GM23248 (cell line): ENCODE measurements around the gene NAT8L.

ENCODE experiments used
- EZH2 ChIP-seq: fragments of 200-600 bp; sonication (generic); IDR thresholded peaks from 2 replicates; pipeline ENCODE4 v1.6.1; 2018; ENCODE audit warnings: antibody characterized with exemption, mild to moderate bottlenecking; ENCODE audit not compliant: insufficient read depth, poor library complexity, severe bottlenecking
- EZH2phosphoT487 ChIP-seq: fragments of 200-600 bp; sonication (generic); IDR thresholded peaks from 2 replicates; pipeline ENCODE4 v1.6.1; 2018; ENCODE audit warnings: antibody characterized with exemption, moderate library complexity, mild to moderate bottlenecking, low read depth; ENCODE audit not compliant: insufficient read depth

DNA sequence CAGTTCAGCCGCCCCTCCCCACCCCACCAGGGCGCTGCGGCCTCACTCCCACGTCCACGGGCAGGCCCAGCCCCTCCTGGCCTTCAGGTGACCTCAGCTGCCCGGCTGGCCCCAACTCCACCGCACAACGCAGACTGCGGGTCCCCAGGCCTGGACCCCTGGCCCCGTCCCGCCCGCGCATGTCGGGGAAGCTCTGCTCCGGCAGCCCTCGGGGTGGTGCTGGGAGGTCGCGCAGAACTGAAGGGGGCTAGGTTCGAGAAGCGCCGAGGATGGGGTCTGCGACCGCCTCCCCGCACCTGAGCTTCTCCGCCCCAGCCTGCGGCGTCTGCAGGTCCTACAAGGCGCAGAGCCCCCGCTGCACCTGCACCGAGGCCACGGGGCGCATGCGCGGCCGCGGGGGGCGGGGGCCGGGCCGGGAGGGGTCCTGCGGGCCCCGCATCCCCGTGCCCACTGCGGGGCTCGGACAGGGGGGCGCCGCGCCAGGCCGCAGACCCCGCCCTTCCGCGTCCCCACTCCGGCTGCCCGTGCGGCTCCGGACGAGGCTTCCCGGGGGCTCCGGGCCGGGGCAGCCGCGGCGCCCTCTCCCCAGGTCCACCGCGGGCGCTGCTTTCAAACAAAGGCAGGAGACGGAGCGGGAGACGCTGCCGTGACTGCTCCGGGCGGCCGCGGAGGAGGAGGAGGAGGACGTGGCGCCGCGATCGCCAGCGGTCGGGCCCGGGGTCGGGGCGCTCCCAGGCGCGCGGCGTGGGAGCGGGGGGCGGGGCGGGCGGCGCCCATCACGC is 672 bp upstream of the NAT8L start:
- TF ChIP-seq EZH2: no peak
- no peak for TF ChIP-seq EZH2phosphoT487
